MM.1S (cell line): ENCODE results near the gene SLFN11.
"Not testable (repeated sequence)": the region's sequence is repeated elsewhere in the genome, so short reads cannot be mapped to it uniquely, and the experiment has no call there.

Experiments
- DNase-seq: peaks from one replicate; pipeline ENCODE4 v3.0.0-alpha.2; 2015
- H2AFZ ChIP-seq: fragments of 300-600 bp; sonication (generic); 2 replicates; pipeline ENCODE4 v1.6.0; 2016; ENCODE audit warnings: antibody characterized with exemption, low read length
- H3F3A ChIP-seq: fragments of 300-600 bp; sonication (generic); 2 replicates; pipeline ENCODE4 v1.6.1; 2016; ENCODE audit warnings: mild to moderate bottlenecking, antibody characterized with exemption, low read length, moderate library complexity, mixed read lengths; ENCODE audit not compliant: insufficient read depth
- H3K27ac ChIP-seq: fragments of 300-600 bp; sonication (generic); 2 replicates; pipeline ENCODE4 v1.5.1; 2016; ENCODE audit warnings: mild to moderate bottlenecking, low read length
- H3K27me3 ChIP-seq: fragments of 300-600 bp; sonication (generic); replicated peaks from 2 replicates; pipeline ENCODE4 v1.6.0; 2016; ENCODE audit warnings: low read length; ENCODE audit not compliant: insufficient read depth
- H3K36me3 ChIP-seq: fragments of 300-600 bp; sonication (generic); replicated peaks from 2 replicates; pipeline ENCODE4 v1.6.1; 2016; ENCODE audit warnings: mild to moderate bottlenecking, low read length, mixed read lengths; ENCODE audit not compliant: insufficient read depth
- H3K4me1 ChIP-seq: fragments of 300-600 bp; sonication (generic); 2 replicates; pipeline ENCODE4 v1.6.1; 2016; ENCODE audit warnings: low read length, mixed read lengths
- H3K4me2 ChIP-seq: fragments of 300-600 bp; sonication (generic); 2 replicates; pipeline ENCODE4 v1.6.0; 2016; ENCODE audit warnings: low read depth, low read length
- H3K4me3 ChIP-seq: fragments of 300-600 bp; sonication (generic); 2 replicates; pipeline ENCODE4 v1.5.1; 2016; ENCODE audit warnings: low read length, mixed read lengths
- H3K79me2 ChIP-seq: fragments of 300-600 bp; sonication (generic); 2 replicates; pipeline ENCODE4 v1.6.1; 2016; ENCODE audit warnings: mixed run types, low read length, mixed read lengths
- H3K9ac ChIP-seq: fragments of 300-600 bp; sonication (generic); 2 replicates; pipeline ENCODE4 v1.6.1; 2016; ENCODE audit warnings: low read length, mixed read lengths
- H3K9me2 ChIP-seq: fragments of 300-600 bp; sonication (generic); replicated peaks from 2 replicates; pipeline ENCODE4 v1.6.1; 2016; ENCODE audit warnings: mild to moderate bottlenecking, low read length, mixed read lengths; ENCODE audit not compliant: insufficient read depth
- H3K9me3 ChIP-seq: fragments of 300-600 bp; sonication (generic); replicated peaks from 2 replicates; pipeline ENCODE4 v1.6.1; 2016; ENCODE audit warnings: mild to moderate bottlenecking, low read length, mixed read lengths; ENCODE audit not compliant: insufficient read depth
- H4K20me1 ChIP-seq: fragments of 300-600 bp; sonication (generic); 2 replicates; pipeline ENCODE4 v1.6.1; 2016; ENCODE audit warnings: mild to moderate bottlenecking, low read length, moderate library complexity, mixed read lengths; ENCODE audit not compliant: insufficient read depth
- CTCF ChIP-seq: fragments of 300-600 bp; sonication (generic); IDR thresholded peaks from 2 replicates; pipeline ENCODE4 v1.5.1; 2016; ENCODE audit warnings: antibody characterized with exemption, low read length, mixed read lengths
- EZH2 ChIP-seq: fragments of 300-600 bp; sonication (generic); optimal IDR thresholded peaks from 2 replicates; pipeline ENCODE3; 2017; ENCODE audit warnings: low read depth, mild to moderate bottlenecking, antibody characterized with exemption, low read length, mixed read lengths
- EZH2phosphoT487 ChIP-seq: fragments of 300-600 bp; sonication (generic); IDR thresholded peaks from 2 replicates; pipeline ENCODE4 v1.6.1; 2018; ENCODE audit warnings: antibody characterized with exemption, low read length

Gene SLFN11

GRCh38 chr17:35337364-35337763, 36.1 kb downstream of the SLFN11 start:
- Histone ChIP-seq H3K79me2 (no peaks in the 10 kb centered on the region), H3K9me3 (no peaks in the 10 kb centered on the region), H3K4me2 (no peak overlapping the region), H3K9ac (no peak overlapping the region), H3K27ac (no peak overlapping the region), H2AFZ (no peak overlapping the region), H3K4me1 (peaks cover 8% of the 10 kb centered on the region), H3F3A (peaks cover 14% of the 10 kb centered on the region), H4K20me1 (no peaks in the 10 kb centered on the region), H3K27me3 (no peaks in the 10 kb centered on the region), H3K9me2 (no peaks in the 10 kb centered on the region), H3K36me3 (no peaks in the 10 kb centered on the region), H3K4me3 (no peak overlapping the region)
- TF ChIP-seq EZH2: no peak
- no peak for TF ChIP-seq CTCF
- no peak for TF ChIP-seq EZH2phosphoT487
- DNase-seq: no peak

DNA sequence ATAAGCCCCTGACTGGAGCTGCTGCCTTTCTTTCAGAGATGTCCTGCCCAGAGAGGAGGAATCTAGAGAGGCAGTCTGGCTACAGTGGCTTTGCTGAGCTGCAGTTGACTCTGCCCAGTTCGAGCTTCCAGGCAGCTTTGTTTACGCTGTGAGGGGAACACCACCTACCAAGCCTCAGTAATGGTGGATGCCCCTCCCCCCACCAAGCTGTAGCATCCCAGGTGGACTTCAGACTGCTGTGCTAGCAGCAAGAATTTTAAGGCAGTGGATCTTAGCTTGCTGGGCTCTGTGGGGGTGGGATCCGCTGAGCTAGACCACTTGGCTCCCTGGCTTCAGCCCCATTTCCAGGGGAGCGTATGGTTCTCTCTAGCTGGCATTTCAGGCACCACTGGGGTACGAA, 39.8 kb downstream of the SLFN11 start:
- not testable (repeated sequence) for H3K36me3 ChIP-seq, H3K9me2 ChIP-seq, H3K27me3 ChIP-seq, H3K9me3 ChIP-seq, H3K79me2 ChIP-seq, H3K4me2 ChIP-seq, DNase-seq, H3K4me3 ChIP-seq, H3K27ac ChIP-seq, H4K20me1 ChIP-seq, H2AFZ ChIP-seq, H3K4me1 ChIP-seq, H3K9ac ChIP-seq, H3F3A ChIP-seq

DNA sequence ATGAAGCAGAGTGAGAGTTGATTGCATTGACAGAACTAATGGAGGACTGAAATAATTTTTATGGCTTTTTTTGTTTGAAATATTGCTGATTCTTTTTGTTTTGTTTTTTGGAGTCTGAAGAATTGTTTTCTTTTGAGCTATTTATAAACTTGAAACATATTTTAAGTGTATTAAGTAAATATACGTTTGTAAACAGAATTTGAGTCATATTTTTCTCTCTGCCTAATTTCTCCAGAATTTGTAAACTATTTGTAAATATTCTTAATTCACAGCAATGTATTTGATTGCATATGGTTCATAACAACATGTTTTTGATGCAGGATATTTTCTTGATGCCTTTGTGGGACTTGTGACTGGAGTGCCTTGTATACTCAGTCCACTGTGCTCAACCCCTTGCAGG, 50.7 kb downstream of the SLFN11 start:
- no peaks in the 10 kb centered on the region for H3K79me2 ChIP-seq
- no peak overlapping the region for H3K27ac ChIP-seq
- no peak for DNase-seq
- no peaks in the 10 kb centered on the region for H3F3A ChIP-seq
- H3K4me3 ChIP-seq: no peak overlapping the region
- no peaks in the 10 kb centered on the region for H3K36me3 ChIP-seq
- H3K27me3 ChIP-seq: no peaks in the 10 kb centered on the region
- no peaks in the 10 kb centered on the region for H3K9me2 ChIP-seq
- no peaks in the 10 kb centered on the region for H3K4me1 ChIP-seq
- no peak overlapping the region for H2AFZ ChIP-seq
- H3K9me3 ChIP-seq: no peaks in the 10 kb centered on the region
- H3K9ac ChIP-seq: no peak overlapping the region
- no peaks in the 10 kb centered on the region for H4K20me1 ChIP-seq
- no peak overlapping the region for H3K4me2 ChIP-seq
- no peak for TF ChIP-seq EZH2
- TF ChIP-seq EZH2phosphoT487: no peak
- TF ChIP-seq CTCF: no peak

GRCh38 chr17:35315971-35316370, 57.5 kb downstream of the SLFN11 start:
- DNase-seq: no peak
- no peaks in the 10 kb centered on the region for H3K27me3 ChIP-seq

More at GRCh38 chr17:35315971-35316370, 57.5 kb downstream of the SLFN11 start:
- Histone ChIP-seq H3K4me1 (0 out of 2 replicates have a peak, but pooled peaks cover 6% of the 10 kb centered on the region), H3F3A (no peaks in the 10 kb centered on the region), H3K9me2 (no peaks in the 10 kb centered on the region), H3K4me2 (no peak overlapping the region), H2AFZ (no peak overlapping the region), H3K79me2 (no peaks in the 10 kb centered on the region), H3K9me3 (no peaks in the 10 kb centered on the region), H3K36me3 (no peaks in the 10 kb centered on the region), H3K27ac (no peak overlapping the region), H4K20me1 (no peaks in the 10 kb centered on the region), H3K9ac (no peak overlapping the region), H3K4me3 (no peak overlapping the region)
- TF ChIP-seq EZH2 (no peak), CTCF (no peak), EZH2phosphoT487 (no peak)
